RWPE1 (cell line): Measurements from ENCODE around the gene ING2.

Experiments used
- CTCF ChIA-PET: fragments of 350-600 bp; sonication (Branson Sonifier 250); formaldehyde crosslinking; extraction: SDS; loops from one replicate; lab custom pipeline; 2021; lab: Yijun Ruan, JAX
- POLR2A ChIA-PET: fragments of 400-600 bp; formaldehyde crosslinking; extraction: SDS; loops from one replicate; lab custom pipeline; 2020; ENCODE audit warnings: antibody characterized with exemption; ENCODE audit not compliant: low non-redundant PET; lab: Yijun Ruan, JAX
- DNase-seq: peaks from one replicate; pipeline ENCODE4 v3.0.0; 2012; ENCODE audit warnings: low spot score
- H3K27ac ChIP-seq: fragments of 450-650 bp; 2 replicates; pipeline ENCODE4 v1.5.1; 2017
- TF ChIP-seq, protein P1 (sequence below): fragments of 450-650 bp; conservative IDR thresholded peaks from 2 replicates; pipeline ENCODE4 v1.5.1; 2017; ENCODE audit warnings: low read depth, mild to moderate bottlenecking

ING2 gene

DNA sequence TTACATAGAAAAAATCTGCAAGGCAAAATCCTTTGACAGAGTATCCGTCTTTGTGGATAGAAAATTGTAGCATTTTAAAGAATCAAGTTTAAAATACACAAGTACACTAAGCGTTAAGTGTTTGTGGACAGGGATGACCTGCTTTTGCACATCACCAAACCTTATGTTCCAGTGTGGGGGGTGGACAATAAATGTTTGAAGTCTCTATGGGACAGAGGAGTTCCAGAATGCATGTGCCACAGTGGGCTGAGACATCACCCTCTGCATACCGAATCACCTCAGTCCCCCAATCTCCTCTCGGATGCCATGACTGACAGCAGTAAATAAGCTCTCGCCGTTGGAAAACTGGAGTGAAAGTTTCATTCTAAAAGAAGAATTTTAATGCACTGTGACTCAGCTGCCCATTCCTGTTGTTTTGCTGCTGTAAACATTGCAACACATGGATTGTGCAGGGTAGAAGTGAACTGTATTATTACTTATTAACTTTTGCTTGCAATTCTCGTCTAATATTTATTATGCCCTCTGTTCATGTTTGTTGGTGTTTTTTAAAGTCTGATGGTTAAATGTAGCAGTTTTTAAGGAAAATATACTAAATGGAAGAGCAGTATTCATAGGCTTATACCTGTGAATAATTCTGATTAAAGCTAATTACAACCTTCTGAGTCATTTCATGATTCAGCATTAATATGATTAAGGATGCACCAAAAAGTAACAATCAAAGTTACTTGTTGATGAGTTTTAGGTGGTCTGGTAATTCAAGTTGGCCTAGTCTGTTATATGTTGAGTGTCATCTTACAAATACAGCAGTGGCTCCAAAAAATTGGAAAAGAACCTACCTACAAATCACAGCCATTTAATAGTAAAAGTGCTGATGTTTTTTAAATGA is 36.4 kb upstream of the ING2 start:
- ChIA-PET CTCF (interaction anchor here (0.6 to 0.8 kb wide), 2 partner anchors 61 to 728 kb away, joined by 3 read pairs; no protein-coding TSS in a partner anchor), POLR2A (interaction anchor here (0.6 kb wide), 1 partner anchor 163 kb away, joined by 3 read pairs; no protein-coding TSS in a partner anchor)
- H3K27ac ChIP-seq, result no peak overlapping the region
- DNase-seq, result peak; percentile 36
- TF ChIP-seq, protein P1, sequence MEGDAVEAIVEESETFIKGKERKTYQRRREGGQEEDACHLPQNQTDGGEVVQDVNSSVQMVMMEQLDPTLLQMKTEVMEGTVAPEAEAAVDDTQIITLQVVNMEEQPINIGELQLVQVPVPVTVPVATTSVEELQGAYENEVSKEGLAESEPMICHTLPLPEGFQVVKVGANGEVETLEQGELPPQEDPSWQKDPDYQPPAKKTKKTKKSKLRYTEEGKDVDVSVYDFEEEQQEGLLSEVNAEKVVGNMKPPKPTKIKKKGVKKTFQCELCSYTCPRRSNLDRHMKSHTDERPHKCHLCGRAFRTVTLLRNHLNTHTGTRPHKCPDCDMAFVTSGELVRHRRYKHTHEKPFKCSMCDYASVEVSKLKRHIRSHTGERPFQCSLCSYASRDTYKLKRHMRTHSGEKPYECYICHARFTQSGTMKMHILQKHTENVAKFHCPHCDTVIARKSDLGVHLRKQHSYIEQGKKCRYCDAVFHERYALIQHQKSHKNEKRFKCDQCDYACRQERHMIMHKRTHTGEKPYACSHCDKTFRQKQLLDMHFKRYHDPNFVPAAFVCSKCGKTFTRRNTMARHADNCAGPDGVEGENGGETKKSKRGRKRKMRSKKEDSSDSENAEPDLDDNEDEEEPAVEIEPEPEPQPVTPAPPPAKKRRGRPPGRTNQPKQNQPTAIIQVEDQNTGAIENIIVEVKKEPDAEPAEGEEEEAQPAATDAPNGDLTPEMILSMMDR, result no peak

DNA sequence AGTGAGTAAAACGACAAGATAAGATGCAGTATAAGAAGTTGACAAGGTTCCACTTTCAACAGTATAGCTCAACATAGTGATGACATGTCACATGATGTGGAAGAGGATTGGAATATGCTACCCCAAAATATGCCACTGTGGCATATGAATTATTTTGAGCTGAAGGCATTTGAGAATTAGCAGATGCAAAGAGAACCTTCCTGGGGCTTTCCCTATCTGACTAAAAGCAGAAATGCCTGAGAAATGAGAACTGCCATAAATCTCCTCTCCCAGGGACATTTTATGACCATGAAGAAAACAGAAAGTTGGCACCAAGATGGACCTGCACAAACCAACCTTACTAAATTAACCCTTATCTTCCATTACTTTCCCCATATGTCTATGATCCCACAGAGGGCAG is 35.6 kb upstream of the ING2 start:
- ChIA-PET CTCF (interaction anchor here (0.6 to 0.8 kb wide), 3 partner anchors 62 to 729 kb away, joined by 3 read pairs; no protein-coding TSS in a partner anchor), POLR2A (no interaction called here)
- no peak for DNase-seq
- TF ChIP-seq, protein P1, result no peak
- no peak overlapping the region for H3K27ac ChIP-seq

DNA sequence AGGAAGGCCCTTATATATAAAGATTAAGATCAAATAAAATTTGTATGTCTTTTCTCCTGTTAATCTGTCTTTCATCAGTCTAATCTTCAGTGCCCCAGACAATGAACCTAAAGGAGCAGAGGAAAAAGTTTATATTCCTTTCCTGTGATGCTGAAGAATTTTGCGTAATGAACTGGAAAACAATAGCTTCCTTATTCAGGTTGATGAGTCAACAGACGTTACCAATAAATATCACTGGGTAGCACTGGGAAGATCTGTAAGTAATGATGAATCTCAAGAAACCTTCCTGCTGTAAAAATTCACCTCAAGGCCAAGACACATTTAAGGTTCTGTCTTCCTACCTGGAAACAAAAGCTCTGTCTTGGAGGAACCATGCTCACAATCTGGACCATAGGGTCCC is 34.9 kb upstream of the ING2 start:
- CTCF ChIA-PET, result interaction anchor here (0.7 to 1.0 kb wide), 3 partner anchors 133 to 700 kb away, joined by 3 read pairs; no protein-coding TSS in a partner anchor
- DNase-seq, result peak; percentile 57
- POLR2A ChIA-PET, result no interaction called here
- no peak overlapping the region for H3K27ac ChIP-seq
- TF ChIP-seq, protein P1, result no peak

DNA sequence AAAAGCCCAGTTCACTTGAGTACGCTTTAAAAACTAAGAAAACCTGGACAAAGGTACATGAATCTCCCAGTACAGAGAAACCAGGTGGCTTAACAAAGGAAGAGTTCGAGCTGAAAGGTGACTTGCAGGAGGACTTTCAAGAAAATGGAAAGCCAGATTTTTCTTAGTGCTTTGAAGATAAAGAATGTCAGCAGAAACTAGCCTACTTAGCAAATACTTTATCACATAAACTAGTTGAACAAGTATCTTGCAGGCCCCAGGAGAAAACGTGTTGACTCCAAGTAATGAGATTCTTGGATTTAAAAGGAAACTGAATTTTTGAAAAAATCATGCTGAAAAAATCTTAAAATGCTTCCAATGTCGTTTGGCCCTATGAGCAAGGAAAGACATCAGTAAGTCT is 34.0 kb upstream of the ING2 start:
- CTCF ChIA-PET, result interaction anchor here (0.6 to 1.0 kb wide), 3 partner anchors 16 to 338 kb away, joined by 3 to 5 read pairs (median 3); no protein-coding TSS in a partner anchor
- POLR2A ChIA-PET, result no interaction called here
- DNase-seq, result no peak
- no peak overlapping the region for H3K27ac ChIP-seq
- TF ChIP-seq, protein P1, result no peak

DNA sequence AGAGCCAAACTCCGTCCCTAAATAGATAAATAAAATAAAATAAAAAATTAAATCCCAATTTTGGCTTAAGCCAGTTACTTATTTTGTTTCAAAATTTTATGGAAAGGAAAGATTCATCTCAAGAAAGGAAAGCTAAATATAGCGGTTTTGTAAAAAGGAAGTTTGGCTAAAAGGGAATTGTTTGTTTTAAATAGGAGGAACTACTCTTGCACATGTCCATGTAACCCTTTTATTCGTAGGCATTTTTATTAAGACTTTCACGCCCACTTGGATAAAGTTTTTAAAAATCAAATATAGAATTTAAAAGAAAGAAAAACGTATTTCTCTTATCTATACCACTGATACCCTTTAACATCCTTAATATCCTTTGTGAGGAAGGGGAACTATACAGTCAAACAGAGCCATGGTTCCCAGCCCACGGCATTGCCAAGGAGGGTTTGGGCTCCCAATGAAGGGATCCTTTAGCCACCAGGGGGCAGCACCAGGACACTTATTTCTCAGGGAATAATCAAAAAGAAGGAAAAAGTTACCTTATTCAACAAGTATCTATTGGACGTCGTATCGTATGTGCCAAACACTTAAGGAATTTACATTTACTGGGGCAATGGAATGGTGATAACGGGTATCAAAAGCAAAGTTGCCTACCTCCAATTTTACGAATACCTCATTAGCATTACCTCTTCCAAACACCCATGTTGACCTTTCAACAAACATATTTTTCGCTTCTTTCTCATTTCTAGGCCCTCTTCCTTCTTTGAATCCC is 32.7 kb upstream of the ING2 start:
- peak; percentile 73 for DNase-seq
- TF ChIP-seq, protein P1, result peak; percentile 84
- CTCF ChIA-PET, result interaction anchor here (0.6 kb wide), 2 partner anchors 32 to 206 kb away, joined by 3 read pairs; no protein-coding TSS in a partner anchor
- no peak overlapping the region for H3K27ac ChIP-seq
- POLR2A ChIA-PET, result no interaction called here

DNA sequence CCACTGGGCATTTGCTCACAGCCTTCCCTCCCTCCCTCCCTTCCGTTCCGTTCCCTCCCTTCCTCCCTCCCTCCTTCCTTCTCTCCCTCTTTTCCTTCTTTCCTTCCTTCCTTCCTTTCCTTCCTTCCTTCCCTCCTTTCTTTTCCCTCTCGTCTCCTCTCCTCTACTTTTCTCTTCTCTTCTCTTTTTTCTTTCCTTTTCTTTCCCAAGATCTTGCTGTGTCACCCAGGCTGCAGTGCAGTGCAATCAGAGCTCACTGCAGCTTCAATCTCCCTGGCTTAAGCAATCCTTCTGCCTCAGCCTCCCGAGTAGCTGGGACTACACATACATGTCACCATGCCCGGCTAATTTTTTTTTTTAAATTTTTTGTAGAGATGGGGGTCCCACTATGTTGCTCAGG is 26.7 kb upstream of the ING2 start:
- TF ChIP-seq, protein P1, result no peak
- ChIA-PET CTCF (interaction anchor here (0.7 kb wide), 1 partner anchor 164 kb away, joined by 3 read pairs; no protein-coding TSS in a partner anchor), POLR2A (no interaction called here)
- DNase-seq, result no peak
- no peak overlapping the region for H3K27ac ChIP-seq
